Peyer's patch (tissue), 4 donors: ENCODE data around the gene AGAP3. TPM values are rescaled to one million over a fixed set of nuclear protein-coding genes. Genes with fewer than 3 reads are reported as not detected.

Experiments used
- DNase-seq, 3 donors: peaks; one replicate each; pipeline ENCODE4 v3.0.0-alpha.2; 2017 to 2019
- H3K27ac ChIP-seq, 4 donors: fragments of 200-600 bp; sonication (generic); one replicate each; pipeline ENCODE4 v1.5.1; 2016 to 2019
- H3K27me3 ChIP-seq, 2 donors: fragments of 200-600 bp; sonication (generic); one replicate each; pipeline ENCODE4 v1.5.1; 2019
- H3K36me3 ChIP-seq, 3 donors: fragments of 200-600 bp; sonication (generic); one replicate each; pipeline ENCODE4 v1.5.1; 2016 to 2019
- H3K4me1 ChIP-seq, 4 donors: fragments of 200-600 bp; sonication (generic); one replicate each; pipeline ENCODE4 v1.5.1; 2016 to 2019
- H3K4me3 ChIP-seq, 4 donors: fragments of 200-600 bp; sonication (generic); 1 replicate in 3 of 4; 2 replicates in 1 of 4; pipeline ENCODE4 v1.5.1; 2016 to 2019; ENCODE audit warnings: mild to moderate bottlenecking in 1 of 4
- H3K9me3 ChIP-seq, 4 donors: fragments of 200-600 bp; sonication (generic); one replicate each; pipeline ENCODE4 v1.5.1; 2016 to 2019; ENCODE audit warnings: mild to moderate bottlenecking in 1 of 4
- CTCF ChIP-seq, 6 experiments: fragments of 450-650 bp in 4 of 6; fragments of 200-600 bp in 2 of 6; sonication (generic) in 1 of 6; IDR thresholded peaks; one replicate each; pipeline ENCODE4 v1.5.1; 2017 to 2019; ENCODE audit warnings: antibody characterized with exemption in 6 of 6, mild to moderate bottlenecking in 3 of 6, moderate library complexity in 1 of 6
- POLR2A ChIP-seq, 2 donors: fragments of 450-650 bp; IDR thresholded peaks; one replicate each; pipeline ENCODE4 v1.5.1; 2017; ENCODE audit warnings: antibody characterized with exemption in 2 of 2, mild to moderate bottlenecking in 2 of 2, moderate library complexity in 2 of 2
- total RNA-seq, 4 donors: library from RNA; depleted of rRNA; stranded (reverse); fragments of >200 nt; gene quantifications; one replicate each; pipeline ENCODE4 v1.1.0, GENCODE V29; 2016

Gene AGAP3
- total RNA-seq, 4 donors from 2014 or later, result 91.6 to 123 (median 101) TPM

GRCh38 chr7:151177310-151177709, 91.0 kb downstream of the AGAP3 start:
- H3K27me3 ChIP-seq, result peaks cover 0 to 4% of the 10 kb centered on the region in 2 donors
- H3K9me3 ChIP-seq, result no peaks in the 10 kb centered on the region
- no peak overlapping the region for H3K4me3 ChIP-seq
- no peak overlapping the region for H3K27ac ChIP-seq
- no peak for DNase-seq
- no peaks in the 10 kb centered on the region for H3K36me3 ChIP-seq
- no peak for TF ChIP-seq CTCF (IDR thresholded peaks at IDR 0.05)
- TF ChIP-seq POLR2A (IDR thresholded peaks at IDR 0.05), result no peak
- no peaks in the 10 kb centered on the region for H3K4me1 ChIP-seq

- DNase-seq, result no peak
- Histone ChIP-seq H3K9me3 (no peaks in the 10 kb centered on the region), H3K27me3 (no peaks in the 10 kb centered on the region), H3K4me3 (no peak overlapping the region), H3K36me3 (no peaks in the 10 kb centered on the region), H3K27ac (no peak overlapping the region), H3K4me1 (no peaks in the 10 kb centered on the region)
- TF ChIP-seq POLR2A (IDR thresholded peaks at IDR 0.05), result no peak
- TF ChIP-seq CTCF (IDR thresholded peaks at IDR 0.05), result no peak
Observed at GRCh38 chr7:151178236-151178635, 92.0 kb downstream of the AGAP3 start.

- H3K4me1 ChIP-seq, result no peaks in the 10 kb centered on the region
- no peaks in the 10 kb centered on the region for H3K9me3 ChIP-seq
- H3K36me3 ChIP-seq, result no peaks in the 10 kb centered on the region
- TF ChIP-seq POLR2A (IDR thresholded peaks at IDR 0.05) (no peak), CTCF (IDR thresholded peaks at IDR 0.05) (no peak)
- no peak overlapping the region for H3K27ac ChIP-seq
- no peak for DNase-seq
- no peak overlapping the region for H3K4me3 ChIP-seq
- no peaks in the 10 kb centered on the region for H3K27me3 ChIP-seq
Observed at GRCh38 chr7:151178831-151179230, 92.6 kb downstream of the AGAP3 start.

- Histone ChIP-seq H3K36me3 (no peaks in the 10 kb centered on the region), H3K27ac (no peak overlapping the region), H3K4me1 (no peaks in the 10 kb centered on the region), H3K9me3 (no peaks in the 10 kb centered on the region), H3K4me3 (no peak overlapping the region), H3K27me3 (no peaks in the 10 kb centered on the region)
- no peak for DNase-seq
- TF ChIP-seq CTCF (IDR thresholded peaks at IDR 0.05), result no peak
- TF ChIP-seq POLR2A (IDR thresholded peaks at IDR 0.05), result no peak
Observed at GRCh38 chr7:151179287-151179860, 93.1 kb downstream of the AGAP3 start.

- Histone ChIP-seq H3K4me3 (no peak overlapping the region), H3K9me3 (no peaks in the 10 kb centered on the region), H3K27me3 (no peaks in the 10 kb centered on the region), H3K27ac (no peak overlapping the region), H3K36me3 (no peaks in the 10 kb centered on the region), H3K4me1 (no peaks in the 10 kb centered on the region)
- TF ChIP-seq POLR2A (IDR thresholded peaks at IDR 0.05) (no peak), CTCF (IDR thresholded peaks at IDR 0.05) (no peak)
- DNase-seq, result no peak
Observed at GRCh38 chr7:151179946-151180345, 93.7 kb downstream of the AGAP3 start.

- Histone ChIP-seq H3K9me3 (no peaks in the 10 kb centered on the region), H3K4me3 (no peak overlapping the region), H3K36me3 (no peaks in the 10 kb centered on the region), H3K27ac (no peak overlapping the region), H3K27me3 (no peaks in the 10 kb centered on the region), H3K4me1 (no peaks in the 10 kb centered on the region)
- TF ChIP-seq POLR2A (IDR thresholded peaks at IDR 0.05), result no peak
- TF ChIP-seq CTCF (IDR thresholded peaks at IDR 0.05), result no peak
- no peak for DNase-seq
Observed at GRCh38 chr7:151181011-151181431, 94.7 kb downstream of the AGAP3 start.
